H1 (cell line): ENCODE results near the gene GALNT7. TPM values are rescaled to one million over a fixed set of nuclear protein-coding genes. Genes with fewer than 3 reads are reported as not detected.

Experiments
- CTCF ChIA-PET: fragments of 300-600 bp; sonication (Branson Sonifier 250); formaldehyde crosslinking; loops from one replicate; lab custom pipeline; 2021; ENCODE audit not compliant: partially characterized antibody; lab: Charles Lee
- POLR2A ChIA-PET: fragments of 300-600 bp; sonication (Branson Sonifier 250); formaldehyde crosslinking; loops from one replicate; lab custom pipeline; 2021; ENCODE audit warnings: inconsistent platforms; ENCODE audit not compliant: partially characterized antibody; lab: Charles Lee
- DNase-seq, 2 experiments: peaks; one replicate each; pipeline versions ENCODE4 v3.0.0 to v3.0.0-alpha.2; 2010 to 2022; ENCODE audit warnings: low spot score in 2 of 2, low read depth in 1 of 2, mixed read lengths in 1 of 2
- FAIRE-seq: peaks from 2 replicates; lab custom pipeline; 2011; peaks lifted over from hg19 to GRCh38; lab: Jason Lieb, UNC
- H2AFZ ChIP-seq: 2 replicates; pipeline ENCODE4 v1.8.1; 2012; ENCODE audit warnings: low read length, inconsistent platforms
- H2AK5ac ChIP-seq: 2 replicates; pipeline ENCODE4 v1.6.1; 2013; ENCODE audit warnings: low read depth, low read length
- H2BK120ac ChIP-seq: replicated peaks from 2 replicates; pipeline ENCODE3; 2013; ENCODE audit warnings: low read depth, low read length, inconsistent platforms
- H2BK12ac ChIP-seq: 2 replicates; pipeline ENCODE4 v1.6.1; 2013; ENCODE audit warnings: low read depth, low read length
- H2BK15ac ChIP-seq: 2 replicates; pipeline ENCODE4 v1.6.1; 2013; ENCODE audit warnings: low read length
- H2BK20ac ChIP-seq: 2 replicates; pipeline ENCODE4 v1.6.1; 2013; ENCODE audit warnings: low read length
- H2BK5ac ChIP-seq: 2 replicates; pipeline ENCODE4 v1.6.1; 2013; ENCODE audit warnings: low read depth, low read length
- H3K14ac ChIP-seq: 2 replicates; pipeline ENCODE4 v1.6.1; 2013; ENCODE audit warnings: inconsistent platforms; ENCODE audit not compliant: insufficient read length
- H3K18ac ChIP-seq: 2 replicates; pipeline ENCODE4 v1.6.1; 2013; ENCODE audit warnings: low read length; ENCODE audit errors: extremely low read depth
- H3K23ac ChIP-seq: 2 replicates; pipeline ENCODE4 v1.6.1; 2013; ENCODE audit warnings: inconsistent platforms; ENCODE audit not compliant: insufficient read length
- H3K23me2 ChIP-seq: 2 replicates; pipeline ENCODE4 v1.6.1; 2013; ENCODE audit warnings: low read depth, low read length
- H3K27ac ChIP-seq: 2 replicates; pipeline ENCODE4 v1.6.1; 2011; ENCODE audit warnings: low read depth, low read length, inconsistent platforms
- H3K27me3 ChIP-seq, 4 experiments: replicated peaks in 1 of 4; 1 replicate in 1 of 4; 2 replicates in 3 of 4; pipeline versions ENCODE4 v1.6.1 to v1.8.1; 2011 to 2013; ENCODE audit warnings: low read length in 3 of 4, mild to moderate bottlenecking in 3 of 4, inconsistent platforms in 2 of 4, mixed read lengths in 2 of 4, moderate library complexity in 1 of 4; ENCODE audit not compliant: control insufficient read depth in 3 of 4, insufficient read depth in 3 of 4; ENCODE audit errors: extremely low read depth in 1 of 4
- H3K36me3 ChIP-seq, 4 experiments: 2 replicates each; pipeline versions ENCODE4 v1.6.1 to v1.8.1; 2011 to 2013; ENCODE audit warnings: mild to moderate bottlenecking in 4 of 4, low read length in 3 of 4, moderate library complexity in 2 of 4, control low read depth in 1 of 4, inconsistent platforms in 1 of 4; ENCODE audit not compliant: insufficient read depth in 4 of 4, control insufficient read depth in 2 of 4
- H3K4ac ChIP-seq: replicated peaks from 2 replicates; pipeline ENCODE3; 2013; ENCODE audit warnings: low read length, low read depth, mixed read lengths, inconsistent platforms; ENCODE audit not compliant: insufficient read length
- H3K4me1 ChIP-seq, 4 experiments: replicated peaks in 1 of 4; 1 replicate in 1 of 4; 2 replicates in 3 of 4; pipeline versions ENCODE4 v1.6.1 to v1.8.1; 2011 to 2013; ENCODE audit warnings: low read length in 3 of 4, inconsistent platforms in 2 of 4, mixed read lengths in 1 of 4; ENCODE audit not compliant: insufficient read depth in 4 of 4, control insufficient read depth in 3 of 4
- H3K4me2 ChIP-seq, 2 experiments: 2 replicates each; pipeline versions ENCODE4 v1.6.1 to v1.8.1; 2011 to 2013; ENCODE audit warnings: low read depth in 2 of 2, low read length in 2 of 2, control low read depth in 1 of 2, inconsistent platforms in 1 of 2, mild to moderate bottlenecking in 1 of 2; ENCODE audit not compliant: insufficient read depth in 1 of 2
- H3K4me3 ChIP-seq, 4 experiments: fragments of 200-600, 300-600 bp in 1 of 4; sonication (generic), shearing (Covaris generic), sonication (Bioruptor Twin) in 1 of 4; 2 replicates each; pipeline versions ENCODE4 v1.5.1 to v1.8.1; 2011 to 2016; ENCODE audit warnings: low read length in 4 of 4, low read depth in 3 of 4, control low read depth in 2 of 4, inconsistent platforms in 2 of 4, mild to moderate bottlenecking in 2 of 4, mixed read lengths in 1 of 4, moderate library complexity in 1 of 4; ENCODE audit not compliant: insufficient read depth in 2 of 4; ENCODE audit errors: extremely low read depth in 1 of 4
- H3K56ac ChIP-seq: replicated peaks from 2 replicates; pipeline ENCODE3; 2013; ENCODE audit warnings: low read depth, mild to moderate bottlenecking, mixed read lengths, low read length, inconsistent platforms; ENCODE audit not compliant: insufficient read length
- H3K79me1 ChIP-seq: 2 replicates; pipeline ENCODE4 v1.6.1; 2013; ENCODE audit warnings: low read depth, low read length, control low read depth
- H3K79me2 ChIP-seq, 2 experiments: 2 replicates each; pipeline versions ENCODE4 v1.6.1 to v1.8.1; 2012 to 2013; ENCODE audit warnings: low read length in 2 of 2, mild to moderate bottlenecking in 2 of 2, inconsistent platforms in 1 of 2; ENCODE audit not compliant: insufficient read depth in 2 of 2, control insufficient read depth in 1 of 2
- H3K9ac ChIP-seq, 4 experiments: replicated peaks in 1 of 4; 1 replicate in 1 of 4; 2 replicates in 3 of 4; pipeline versions ENCODE4 v1.6.1 to v1.8.1; 2011 to 2013; ENCODE audit warnings: low read depth in 3 of 4, low read length in 3 of 4, control low read depth in 2 of 4, mild to moderate bottlenecking in 2 of 4, moderate library complexity in 2 of 4, inconsistent platforms in 1 of 4; ENCODE audit errors: extremely low read depth in 1 of 4
- H3K9me3 ChIP-seq, 2 experiments: 2 replicates each; pipeline versions ENCODE4 v1.6.1 to v1.8.1; 2012 to 2013; ENCODE audit warnings: mild to moderate bottlenecking in 2 of 2, moderate library complexity in 2 of 2, control low read depth in 1 of 2, inconsistent platforms in 1 of 2, low read depth in 1 of 2, low read length in 1 of 2, mixed read lengths in 1 of 2; ENCODE audit not compliant: insufficient read depth in 2 of 2
- H4K20me1 ChIP-seq, 2 experiments: replicated peaks in 1 of 2; 2 replicates each; pipeline versions ENCODE3 to v1.8.1; 2011 to 2013; ENCODE audit warnings: inconsistent platforms in 2 of 2, low read length in 2 of 2, mild to moderate bottlenecking in 1 of 2; ENCODE audit not compliant: insufficient read depth in 2 of 2, control insufficient read depth in 1 of 2
- H4K5ac ChIP-seq: 2 replicates; pipeline ENCODE4 v1.6.1; 2013; ENCODE audit warnings: low read length, low read depth, mixed read lengths, inconsistent platforms; ENCODE audit not compliant: insufficient read length
- H4K8ac ChIP-seq: 2 replicates; pipeline ENCODE4 v1.8.0; 2013; ENCODE audit warnings: mild to moderate bottlenecking, moderate library complexity, low read length, inconsistent platforms; ENCODE audit not compliant: insufficient read depth; ENCODE audit errors: extremely low read depth
- H4K91ac ChIP-seq: replicated peaks from 2 replicates; pipeline ENCODE3; 2013; ENCODE audit warnings: low read length, mixed read lengths, inconsistent platforms; ENCODE audit not compliant: insufficient read length
- BACH1 ChIP-seq: IDR thresholded peaks from 2 replicates; pipeline ENCODE4 v1.6.1; 2012; ENCODE audit warnings: low read length, improper control_type of control experiment
- BRCA1 ChIP-seq: IDR thresholded peaks from 2 replicates; pipeline ENCODE4 v1.6.1; 2012; ENCODE audit warnings: low read depth, low read length, improper control_type of control experiment
- CEBPB ChIP-seq: IDR thresholded peaks from 2 replicates; pipeline ENCODE4 v1.6.1; 2012; ENCODE audit warnings: low read depth, low read length
- EGR1 ChIP-seq: IDR thresholded peaks from 2 replicates; pipeline ENCODE4 v1.6.1; 2011; ENCODE audit warnings: low read depth, low read length, borderline replicate concordance
- GABPA ChIP-seq: IDR thresholded peaks from 2 replicates; pipeline ENCODE4 v1.6.1; 2011; ENCODE audit warnings: mild to moderate bottlenecking, low read length, moderate library complexity, borderline replicate concordance; ENCODE audit not compliant: insufficient read depth
- JUN ChIP-seq: IDR thresholded peaks from 2 replicates; pipeline ENCODE4 v1.6.1; 2011; ENCODE audit warnings: low read depth, mild to moderate bottlenecking, improper control_type of control experiment, low read length
- NANOG ChIP-seq: IDR thresholded peaks from 2 replicates; pipeline ENCODE4 v1.6.1; 2011; ENCODE audit warnings: low read length, low read depth, mild to moderate bottlenecking, inconsistent platforms; ENCODE audit not compliant: insufficient read depth, poor library complexity, severe bottlenecking
- RAD21 ChIP-seq, 2 experiments: IDR thresholded peaks in 1 of 2; conservative IDR thresholded peaks in 1 of 2; 2 replicates each; pipeline ENCODE4 v1.6.1; 2011; ENCODE audit warnings: low read depth in 2 of 2, low read length in 2 of 2, improper control_type of control experiment in 1 of 2, inconsistent platforms in 1 of 2, mild to moderate bottlenecking in 1 of 2, moderate library complexity in 1 of 2
- RFX5 ChIP-seq: IDR thresholded peaks from 2 replicates; pipeline ENCODE4 v1.6.1; 2011; ENCODE audit warnings: low read depth, low read length, improper control_type of control experiment, borderline replicate concordance
- SP1 ChIP-seq: IDR thresholded peaks from 2 replicates; pipeline ENCODE4 v1.6.1; 2011; ENCODE audit warnings: low read depth, low read length
- SUZ12 ChIP-seq: fragments of 200-600 bp; sonication (generic); IDR thresholded peaks from 2 replicates; pipeline ENCODE4 v1.6.1; 2012; ENCODE audit warnings: mild to moderate bottlenecking, inconsistent platforms, low read length, moderate library complexity, mixed read lengths
- TAF1 ChIP-seq: IDR thresholded peaks from 2 replicates; pipeline ENCODE4 v1.6.1; 2011; ENCODE audit warnings: mild to moderate bottlenecking, low read depth, low read length
- WGBS, 2 experiments: shearing (Covaris generic) in 1 of 2; methylation state at CpG; one replicate each; pipeline versions ENCODE4 v1.1.6 to v1.1.7; 2013 to 2015; ENCODE audit warnings: low lambda C conversion rate in 2 of 2, mixed read lengths in 2 of 2, inconsistent platforms in 1 of 2, low coverage in 1 of 2, missing lambda C conversion rate in 1 of 2; ENCODE audit not compliant: insufficient replicate concordance in 2 of 2, insufficient coverage in 1 of 2, insufficient read length in 1 of 2; ENCODE audit errors: extremely low coverage in 1 of 2, missing lambda C conversion rate in 1 of 2; 5-methylcytosine and 5-hydroxymethylcytosine counted together
- polyA plus RNA-seq, 7 experiments: library from polyadenylated mRNA; depleted of rRNA in 3 of 7; stranded (reverse) in 5 of 7; unstranded in 2 of 7; fragments of >200 nt in 5 of 7; fragments of 200-250 nt in 2 of 7; gene quantifications; 1 replicate in 5 of 7; 2 replicates in 1 of 7; 4 replicates in 1 of 7; pipeline versions ENCODE4 v1.2.1 to v1.2.3, GENCODE V29; 2011 to 2013; ENCODE audit warnings: missing spikeins in 2 of 7, mixed read lengths in 2 of 7
- total RNA-seq: library from RNA; stranded (reverse); fragmentation: NEBNext Ultra II Directional; extraction: Animal tissue kit (Norgen Biotek cat#: 25700); gene quantifications from 2 replicates; pipeline ENCODE4 v1.2.1, GENCODE V29; 2021

The GALNT7 gene
- total and polyA plus RNA-seq, 2 of the 8 experiments (the other 6 are each of a cell fraction or from before 2014, with no cell fraction given) = 22.4 to 85.5 TPM

GRCh38 chr4:173264245-173264644 is 95.6 kb downstream of the GALNT7 start:
- H3K9ac ChIP-seq = no peak overlapping the region
- no peak overlapping the region for H2BK15ac ChIP-seq
- no peak overlapping the region for H3K18ac ChIP-seq
- no peaks in the 10 kb centered on the region; a peak in 1 of 7 replicates for H3K27me3 ChIP-seq
- no peak overlapping the region for H3K4me2 ChIP-seq
- CTCF ChIA-PET = interaction anchor here (0.7 to 3.4 kb wide), 11 partner anchors 10 to 364 kb away, joined by 3 to 13 read pairs (median 5); no protein-coding TSS in a partner anchor
- H3K23ac ChIP-seq = no peak overlapping the region
- peaks cover 2% of the 10 kb centered on the region; the same call in 1 of the 2 replicates for H3K23me2 ChIP-seq
- DNase-seq (no peak), FAIRE-seq (no peak)
- no peak overlapping the region for H2AK5ac ChIP-seq
- peaks cover 1 to 4% of the 10 kb centered on the region in 2 experiments for H4K20me1 ChIP-seq
- peaks cover 0 to 10% (median 5%) of the 10 kb centered on the region in 4 experiments; a peak in 4 of 7 replicates for H3K4me1 ChIP-seq
- POLR2A ChIA-PET = no interaction called here
- H2BK12ac ChIP-seq = no peak overlapping the region
- H3K4ac ChIP-seq = no peak overlapping the region
- peaks cover 7% of the 10 kb centered on the region for H3K79me1 ChIP-seq
- H2BK120ac ChIP-seq = no peak overlapping the region
- H3K9me3 ChIP-seq = no peaks in the 10 kb centered on the region
- H3K4me3 ChIP-seq = no peak overlapping the region
- H3K79me2 ChIP-seq = peaks cover 0 to 83% of the 10 kb centered on the region in 2 experiments; a peak in 2 of 4 replicates
- no peak overlapping the region for H3K27ac ChIP-seq
- no peak overlapping the region for H4K8ac ChIP-seq
- no peak overlapping the region for H4K91ac ChIP-seq
- H3K56ac ChIP-seq = no peak overlapping the region
- 82% methylated on average over 4 of the region's 4 CpGs; no CpG with 5 or more reads in 1 of the 2 experiments for WGBS, 2 experiments
- TF ChIP-seq RAD21 (IDR thresholded peaks at IDR 0.05 in 1 of 2, conservative IDR thresholded peaks at IDR 0.05 in 1 of 2; ENCODE audit: low read depth in 2 of 2, low read length in 2 of 2) (no peak), SP1 (no peak), TAF1 (no peak), GABPA (no peak), BACH1 (no peak), BRCA1 (no peak), CEBPB (no peak), NANOG (no peak), JUN (no peak), EGR1 (no peak), RFX5 (no peak), SUZ12 (no peak)
- no peak overlapping the region for H2BK5ac ChIP-seq
- no peak overlapping the region for H3K14ac ChIP-seq
- H2AFZ ChIP-seq = no peak overlapping the region
- H3K36me3 ChIP-seq = no peaks in the 10 kb centered on the region
- H2BK20ac ChIP-seq = no peak overlapping the region
- H4K5ac ChIP-seq = no peak overlapping the region
